CD4-positive, alpha-beta T cell treated with Interleukin-4 for 4 hours (primary cell): ENCODE data around the gene WDFY3.
"Not testable (repeated sequence)": the region's sequence is repeated elsewhere in the genome, so short reads cannot be mapped to it uniquely, and the experiment has no call there.

Source experiments
- DNase-seq: peaks from one replicate; pipeline ENCODE4 v3.0.0-alpha.2; 2020

WDFY3 gene

DNA sequence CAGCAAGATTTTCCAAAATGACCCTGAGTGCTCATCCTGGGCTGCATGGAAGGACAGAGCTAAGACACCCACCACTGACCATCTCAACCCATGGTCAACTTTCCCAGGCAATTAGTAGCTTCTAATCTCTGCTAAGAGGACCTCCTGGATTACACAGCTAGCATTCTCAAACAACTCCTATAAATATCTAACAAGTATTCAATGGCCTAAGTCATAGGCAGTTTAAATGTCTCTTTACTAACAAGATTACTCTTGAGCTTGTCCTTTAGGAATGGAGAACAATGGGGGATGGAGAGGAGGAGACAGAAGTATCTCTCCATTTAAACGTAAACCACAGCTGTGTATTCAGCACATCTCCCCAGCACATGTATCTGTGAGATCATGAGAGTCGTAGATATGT is 118.1 kb downstream of the WDFY3 start:
- DNase-seq, result no peak

DNA sequence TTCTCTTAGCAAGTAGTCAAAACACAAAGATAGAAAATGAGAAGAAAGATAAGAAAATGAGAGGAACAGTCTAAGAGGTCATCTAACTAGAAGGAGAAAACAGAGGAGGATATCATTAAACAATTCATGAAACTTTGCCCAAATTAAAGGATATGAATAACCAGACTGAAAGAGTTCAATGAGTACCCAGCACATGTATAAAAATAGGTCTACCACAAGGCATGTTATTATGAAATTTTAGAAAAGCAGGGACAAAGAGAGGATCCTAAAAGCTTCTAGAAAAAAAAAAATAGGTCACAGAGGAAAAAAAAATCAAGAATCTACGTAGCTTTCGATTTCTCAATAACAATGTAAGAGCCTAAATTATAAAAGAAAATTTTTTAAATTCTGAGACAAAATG is 118.5 kb downstream of the WDFY3 start:
- DNase-seq, result no peak

DNA sequence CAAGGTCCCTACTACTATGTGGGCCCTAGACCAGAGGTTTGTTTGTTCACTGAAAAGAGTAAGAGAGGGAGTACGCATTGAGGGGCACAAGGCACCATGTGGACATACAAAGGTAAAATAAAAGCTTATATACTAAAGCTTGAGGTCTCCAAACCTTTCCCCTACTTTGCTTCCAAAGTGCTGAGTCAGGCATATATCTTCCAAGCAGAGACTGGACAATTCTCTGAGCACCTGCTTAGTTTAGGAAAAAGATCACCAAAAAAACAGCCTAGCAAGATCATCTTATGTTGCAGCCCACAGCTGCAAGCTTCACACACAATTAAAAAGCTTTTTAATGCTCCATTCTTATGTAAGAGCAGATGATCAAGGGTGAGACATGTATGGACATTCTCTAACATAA is 119.5 kb downstream of the WDFY3 start:
- DNase-seq, result no peak

- DNase-seq, result no peak
These were observed 125.1 kb downstream of the WDFY3 start for GRCh38 chr4:84841435-84841834.

DNA sequence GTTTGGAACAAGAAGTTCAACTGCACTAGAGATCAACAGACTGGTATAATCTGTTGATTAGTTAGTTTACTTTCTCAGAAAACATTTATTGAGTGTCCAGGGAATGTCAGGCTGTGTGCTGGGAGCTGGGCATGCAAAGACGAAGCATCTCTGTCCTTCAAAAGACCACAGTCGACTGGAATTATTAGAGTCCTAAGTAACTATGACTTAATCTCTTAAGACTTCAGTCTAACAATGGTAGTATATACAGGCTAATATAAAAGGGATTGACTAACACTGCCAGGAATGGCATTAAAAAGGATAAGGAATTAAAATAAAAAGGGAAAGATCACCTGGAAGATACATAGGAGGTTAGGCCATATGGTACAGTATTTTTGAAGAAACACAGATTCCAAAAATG is 128.7 kb downstream of the WDFY3 start:
- DNase-seq, result no peak

- DNase-seq, result not testable (repeated sequence)
These were observed 136.9 kb downstream of the WDFY3 start for GRCh38 chr4:84829633-84830032.

DNA sequence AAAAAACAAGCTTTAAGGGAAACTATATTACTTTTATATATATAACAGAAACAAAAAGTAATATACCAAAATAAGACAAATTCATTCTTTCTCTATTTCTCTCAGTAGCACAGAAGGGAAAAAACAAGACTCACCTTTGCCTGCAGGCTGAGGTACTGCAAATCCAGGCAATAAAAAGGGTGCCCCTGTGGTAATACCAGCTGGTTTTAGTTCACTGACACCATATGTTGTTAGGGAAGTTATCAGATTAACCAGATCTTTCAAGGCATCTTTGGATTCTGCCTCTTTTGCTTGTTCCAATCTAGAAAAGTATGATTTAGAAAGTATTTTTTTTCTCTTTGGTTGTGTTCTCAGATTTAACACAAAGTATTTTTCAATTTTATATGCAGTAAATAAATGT is 139.8 kb downstream of the WDFY3 start:
- no peak for DNase-seq

DNA sequence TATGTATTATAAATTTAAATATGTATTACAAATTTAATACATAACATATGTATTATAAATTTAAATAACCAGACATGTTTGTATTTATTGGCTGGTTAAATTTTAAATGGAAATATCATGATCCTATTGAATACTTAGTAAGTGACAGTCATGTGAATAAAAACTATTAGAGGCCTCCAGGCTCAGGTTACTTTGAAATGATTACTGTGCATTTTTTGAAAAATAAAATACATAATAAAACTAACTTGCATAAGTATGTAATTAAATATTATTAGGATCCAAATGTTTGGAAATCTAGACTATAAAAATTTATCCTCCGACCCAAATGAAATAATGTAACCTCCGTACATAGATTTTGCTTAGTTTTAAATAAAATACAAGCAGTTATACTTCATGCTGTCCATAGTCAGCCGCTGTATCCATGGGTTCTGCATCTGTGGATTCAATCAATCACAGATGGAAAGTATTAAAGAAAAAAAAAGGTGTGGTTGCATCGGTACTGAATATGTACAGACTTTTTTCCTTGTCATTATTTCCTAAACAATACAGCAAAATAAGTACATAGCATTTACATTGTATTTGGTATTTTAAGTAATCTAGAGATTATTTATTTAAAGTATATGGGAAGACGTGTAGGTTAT is 140.7 kb downstream of the WDFY3 start:
- no peak for DNase-seq

DNA sequence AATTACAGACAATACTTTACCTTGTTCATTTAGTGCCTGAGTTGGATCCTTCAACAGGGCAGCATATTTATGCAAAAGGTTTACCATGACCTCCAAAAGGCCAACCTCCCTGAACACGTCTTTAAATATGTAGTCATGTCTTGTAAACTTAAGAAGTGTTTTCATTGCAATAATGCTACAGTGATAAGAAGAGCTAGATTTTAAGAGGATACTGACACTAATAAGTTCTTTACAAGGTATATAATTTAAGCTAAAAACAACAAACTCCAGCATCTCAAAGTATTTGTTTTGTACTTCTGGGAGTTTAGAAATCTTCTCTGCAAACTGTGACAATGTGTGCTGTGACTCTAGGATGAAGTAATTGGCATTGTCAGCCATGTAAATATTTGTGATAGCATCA is 145.4 kb downstream of the WDFY3 start:
- DNase-seq, result no peak

DNA sequence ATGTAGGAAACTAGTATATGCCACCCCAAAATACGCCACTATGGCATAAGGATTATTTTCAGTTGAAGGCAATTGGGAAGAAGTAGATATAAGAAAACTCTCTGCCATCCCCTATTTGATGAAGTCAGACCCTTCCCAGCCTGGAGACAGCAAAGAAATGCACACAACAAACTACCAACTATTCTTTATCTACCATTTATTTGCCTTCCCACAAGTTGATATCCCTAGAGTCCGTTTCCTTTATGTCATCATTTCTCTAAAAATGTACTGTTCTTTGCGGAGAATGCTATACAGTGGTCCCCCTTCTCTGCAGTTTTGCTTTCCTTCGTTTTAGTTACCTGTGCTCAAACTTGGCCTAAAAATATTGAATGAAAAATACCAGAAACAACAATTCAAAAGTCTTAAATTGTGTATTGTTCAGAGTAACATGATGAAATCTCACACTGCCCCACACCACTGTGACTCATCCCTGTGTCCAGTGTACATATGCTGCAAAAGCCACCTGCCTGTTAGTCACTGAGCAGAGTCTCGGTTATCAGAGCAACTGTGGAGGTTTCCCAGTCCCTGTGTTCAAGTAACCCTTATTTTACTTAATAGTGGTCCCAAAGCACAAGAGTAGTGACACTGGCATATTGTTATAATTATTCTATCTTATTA is 152.3 kb downstream of the WDFY3 start:
- no peak for DNase-seq

- DNase-seq, result no peak
These were observed 156.5 kb downstream of the WDFY3 start for GRCh38 chr4:84809946-84810345.

- DNase-seq, result no peak
These were observed 158.2 kb downstream of the WDFY3 start for GRCh38 chr4:84808332-84808731.

DNA sequence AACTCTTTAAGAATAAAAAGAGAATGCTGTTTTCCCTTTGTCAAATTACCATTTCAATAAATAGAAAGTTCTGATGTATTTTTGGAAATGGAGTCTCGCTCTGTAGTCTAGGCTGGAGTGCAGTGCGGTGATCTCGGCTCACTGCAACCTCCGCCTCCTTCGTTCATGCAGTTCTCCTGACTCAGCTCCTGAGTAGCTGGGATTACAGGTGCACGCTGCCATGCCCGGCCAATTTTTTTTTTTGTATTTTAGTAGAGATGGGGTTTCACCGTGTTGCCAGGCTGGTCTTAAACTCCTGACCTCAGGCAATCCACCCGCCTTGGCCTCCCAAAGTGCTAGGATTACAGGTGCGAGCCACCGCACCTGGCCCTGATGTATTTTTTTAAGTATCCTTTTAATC is 159.9 kb downstream of the WDFY3 start:
- not testable (repeated sequence) for DNase-seq

- no peak for DNase-seq
These were observed 162.4 kb downstream of the WDFY3 start for GRCh38 chr4:84804136-84804535.

DNA sequence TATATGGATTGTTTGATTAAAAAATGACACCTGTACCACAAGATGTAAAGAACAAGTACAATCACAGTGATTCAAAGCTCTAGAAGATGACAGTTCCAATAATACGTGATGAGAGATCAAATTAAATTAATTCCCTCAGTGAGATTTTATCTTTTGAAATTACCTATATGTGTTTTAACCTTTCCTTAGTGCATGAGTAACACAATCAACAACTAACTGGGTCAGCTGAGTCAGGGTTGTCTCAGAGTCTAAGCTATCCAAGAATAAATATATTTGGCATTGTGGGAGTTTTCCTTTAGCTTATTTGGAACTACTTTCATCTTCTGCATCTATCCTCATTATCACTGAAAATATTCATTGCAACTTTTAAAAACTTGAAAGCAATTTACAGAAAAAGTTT is 162.8 kb downstream of the WDFY3 start:
- no peak for DNase-seq

DNA sequence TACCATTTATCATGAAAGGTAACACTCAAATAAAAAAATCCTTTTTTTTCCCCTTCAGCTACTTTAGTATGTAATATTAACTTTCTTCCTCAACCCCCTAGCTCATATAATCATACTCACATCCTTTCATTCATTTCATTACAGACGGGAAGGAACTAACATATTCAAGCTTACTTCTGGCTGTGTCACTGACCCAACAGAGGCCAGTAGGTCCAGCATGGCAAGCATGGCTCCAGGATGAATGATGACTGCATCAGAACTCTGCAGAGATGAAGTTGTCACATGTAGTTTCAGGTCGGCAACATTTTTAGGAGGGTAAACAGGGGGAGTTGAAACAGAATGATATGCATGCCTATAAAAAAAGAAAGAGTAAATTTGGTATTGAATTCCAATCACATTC is 163.4 kb downstream of the WDFY3 start:
- DNase-seq, result no peak

DNA sequence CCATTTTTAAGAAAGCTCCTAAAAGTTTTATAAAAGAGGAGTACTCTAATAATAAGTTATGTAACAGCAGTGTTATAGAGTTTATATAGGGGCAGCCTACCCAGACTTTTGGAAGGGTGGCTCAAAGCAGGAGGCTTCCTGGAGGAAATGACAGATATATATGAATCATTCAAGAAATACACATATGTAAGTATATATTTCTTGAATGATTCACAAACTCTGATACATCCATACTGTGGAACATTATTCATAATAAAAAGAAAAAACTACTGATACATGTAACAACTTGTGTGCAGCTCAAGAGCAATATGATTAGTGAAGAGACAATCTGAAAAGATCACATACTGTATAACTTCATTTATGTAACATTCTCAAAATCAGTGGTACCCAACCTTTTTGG is 166.2 kb downstream of the WDFY3 start:
- DNase-seq, result no peak

DNA sequence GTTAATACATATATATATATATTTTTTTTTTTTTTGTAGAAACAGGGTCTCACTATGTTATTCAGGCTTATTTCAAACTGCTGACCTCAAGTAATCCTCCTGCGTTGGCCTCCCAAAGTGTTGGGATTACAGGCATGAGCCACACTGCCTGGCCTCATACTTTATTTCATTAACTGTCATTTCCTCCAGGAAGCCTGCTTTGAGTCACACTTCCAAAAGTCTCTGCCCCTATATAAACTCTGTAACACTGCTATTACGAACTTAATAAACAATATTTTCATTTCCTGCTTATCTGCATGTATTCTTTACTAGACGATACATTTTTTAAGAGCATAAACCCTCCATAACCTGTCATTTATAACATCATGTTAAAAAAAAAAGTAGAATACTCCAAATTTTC is 167.2 kb downstream of the WDFY3 start:
- DNase-seq, result no peak

GRCh38 chr4:84796394-84796793 is 170.1 kb downstream of the WDFY3 start:
- no peak for DNase-seq

- no peak for DNase-seq
These were observed 173.9 kb downstream of the WDFY3 start for GRCh38 chr4:84792366-84793301.

DNA sequence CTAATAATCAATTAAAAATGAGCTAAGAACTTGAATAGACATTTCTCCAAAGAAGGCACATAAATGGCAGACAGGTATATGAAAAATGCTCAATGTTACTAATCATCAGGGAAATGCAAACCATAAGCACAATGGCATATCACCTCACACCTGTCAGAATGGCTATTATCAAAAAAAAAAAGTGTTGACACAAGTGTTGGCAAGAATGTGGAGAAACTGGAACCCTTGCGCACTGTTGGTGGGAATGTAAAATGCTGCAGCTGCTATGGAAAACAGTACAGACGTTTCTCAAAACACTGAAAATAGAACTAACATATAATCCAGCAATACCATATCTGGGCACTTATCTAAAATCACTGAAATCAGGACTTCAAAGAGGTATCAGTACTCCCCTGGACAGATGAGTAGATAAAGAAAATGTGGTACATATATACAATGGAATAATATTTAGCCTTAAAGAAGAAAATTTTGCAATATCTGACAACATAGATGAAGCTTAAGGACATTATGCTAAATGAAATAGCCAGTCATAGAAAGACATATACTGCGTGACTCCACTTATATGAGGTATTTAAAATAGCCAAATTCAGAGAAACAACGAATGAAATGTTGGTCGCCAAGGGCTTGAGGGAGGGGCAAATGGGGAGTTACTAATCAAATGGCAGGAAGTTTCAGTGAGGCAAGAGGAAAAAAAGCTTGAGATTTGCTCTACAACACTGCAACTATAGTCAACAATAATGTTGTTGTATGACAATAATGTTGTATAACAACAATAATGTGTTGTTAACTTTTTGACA is 175.5 kb downstream of the WDFY3 start:
- no peak for DNase-seq

DNA sequence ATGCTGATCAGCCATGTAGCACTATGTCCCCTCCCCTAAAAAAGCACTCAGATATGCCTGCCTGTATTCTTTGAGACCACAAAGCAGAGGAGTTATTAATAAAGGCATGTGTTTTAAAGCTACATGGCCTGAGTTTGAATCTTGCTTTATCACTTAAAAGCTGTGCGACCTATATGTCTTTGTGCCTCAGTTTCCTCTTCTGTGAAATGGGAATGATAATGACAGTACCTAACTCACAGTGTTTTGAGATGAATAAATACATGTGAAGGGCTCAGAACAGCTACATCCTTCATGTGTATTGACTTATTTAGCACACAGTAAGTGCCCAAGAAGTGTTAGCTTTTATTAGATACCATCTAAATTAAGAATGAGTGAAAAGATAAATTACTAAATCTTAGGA is 180.0 kb downstream of the WDFY3 start:
- DNase-seq, result no peak

DNA sequence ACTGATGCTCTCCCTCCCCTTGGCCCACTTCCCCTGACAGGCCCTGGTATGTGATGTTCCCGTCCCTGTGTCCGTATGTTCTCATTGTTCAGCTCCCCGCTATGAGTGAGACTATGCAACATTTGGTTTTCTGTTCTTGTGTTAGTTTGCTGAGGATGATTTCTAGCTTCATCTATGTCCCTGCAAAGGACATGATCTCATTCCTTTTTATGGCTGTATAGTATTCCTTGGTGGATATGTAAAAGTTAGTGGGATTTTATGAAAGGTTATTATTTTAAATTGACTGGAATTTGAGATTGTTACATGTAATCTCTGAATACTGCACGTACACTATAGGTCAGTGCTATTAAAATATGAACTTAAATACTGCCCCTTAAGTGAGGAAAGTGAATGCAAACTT is 184.0 kb downstream of the WDFY3 start:
- DNase-seq, result no peak
